Stimulated activated naive CD8-positive, alpha-beta T cell treated with anti-CD3 and anti-CD28 coated beads, Interleukin-15, amount 100 ng/mL, for 72 hours (primary cell): Measurements from ENCODE around the gene TRIM27.
"Not testable (repeated sequence)": the region's sequence is repeated elsewhere in the genome, so short reads cannot be mapped to it uniquely, and the experiment has no call there.

Experiments used
- ATAC-seq: fragments of 150-1000 bp; cut with Tn5 transposase; 2 replicates; pipeline ENCODE4 v1.10.0; 2021; ENCODE audit warnings: mild to moderate bottlenecking, moderate library complexity
- DNase-seq, 2 donors: peaks; one replicate each; pipeline ENCODE4 v3.0.0; 2021 to 2022
- H3K27ac Mint-ChIP-seq, 2 donors: one replicate each; pipeline ENCODE4 v1.8.0; 2022; ENCODE audit warnings: mild to moderate bottlenecking in 2 of 2, mixed read lengths in 2 of 2, moderate library complexity in 2 of 2
- H3K27me3 Mint-ChIP-seq: one replicate; pipeline ENCODE4 v1.8.0; 2022; ENCODE audit warnings: mixed read lengths
- H3K4me1 Mint-ChIP-seq: one replicate; pipeline ENCODE4 v1.8.0; 2022; ENCODE audit warnings: mild to moderate bottlenecking, mixed read lengths
- H3K4me3 Mint-ChIP-seq, 2 donors: one replicate each; pipeline ENCODE4 v1.8.0; 2022; ENCODE audit warnings: mild to moderate bottlenecking in 2 of 2, mixed read lengths in 2 of 2, moderate library complexity in 1 of 2
- H3K9me3 Mint-ChIP-seq, 2 donors: one replicate each; pipeline ENCODE4 v1.8.0; 2022; ENCODE audit warnings: mixed read lengths in 2 of 2

The TRIM27 gene

DNA sequence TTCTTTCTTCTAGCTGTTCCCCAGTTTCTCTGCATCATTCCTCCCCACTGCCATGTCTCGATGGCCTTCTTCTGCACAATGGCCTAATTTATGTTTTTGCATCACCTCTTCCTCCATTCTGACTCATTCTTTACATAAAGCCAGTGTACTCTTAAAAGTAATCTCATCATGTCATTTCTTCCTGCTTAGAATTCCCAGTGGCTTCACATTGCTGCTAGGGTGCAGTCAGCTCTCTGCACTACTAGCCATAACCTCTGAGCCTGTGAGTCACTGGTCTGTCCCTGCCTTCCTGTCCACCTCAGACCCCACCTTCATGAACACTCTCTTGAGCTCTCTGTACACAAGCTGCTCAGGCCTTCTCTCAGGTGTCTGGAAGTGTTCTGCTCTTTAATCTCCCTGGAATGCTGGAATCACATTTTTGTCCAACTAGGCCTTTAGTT is 24.1 kb upstream of the TRIM27 start:
- H3K4me1 Mint-ChIP-seq: peaks cover 27% of the 10 kb centered on the region
- no peaks in the 10 kb centered on the region for H3K9me3 Mint-ChIP-seq
- H3K4me3 Mint-ChIP-seq: no peak overlapping the region
- no peak for DNase-seq
- ATAC-seq: no peak
- H3K27ac Mint-ChIP-seq: no peak overlapping the region
- H3K27me3 Mint-ChIP-seq: no peaks in the 10 kb centered on the region

DNA sequence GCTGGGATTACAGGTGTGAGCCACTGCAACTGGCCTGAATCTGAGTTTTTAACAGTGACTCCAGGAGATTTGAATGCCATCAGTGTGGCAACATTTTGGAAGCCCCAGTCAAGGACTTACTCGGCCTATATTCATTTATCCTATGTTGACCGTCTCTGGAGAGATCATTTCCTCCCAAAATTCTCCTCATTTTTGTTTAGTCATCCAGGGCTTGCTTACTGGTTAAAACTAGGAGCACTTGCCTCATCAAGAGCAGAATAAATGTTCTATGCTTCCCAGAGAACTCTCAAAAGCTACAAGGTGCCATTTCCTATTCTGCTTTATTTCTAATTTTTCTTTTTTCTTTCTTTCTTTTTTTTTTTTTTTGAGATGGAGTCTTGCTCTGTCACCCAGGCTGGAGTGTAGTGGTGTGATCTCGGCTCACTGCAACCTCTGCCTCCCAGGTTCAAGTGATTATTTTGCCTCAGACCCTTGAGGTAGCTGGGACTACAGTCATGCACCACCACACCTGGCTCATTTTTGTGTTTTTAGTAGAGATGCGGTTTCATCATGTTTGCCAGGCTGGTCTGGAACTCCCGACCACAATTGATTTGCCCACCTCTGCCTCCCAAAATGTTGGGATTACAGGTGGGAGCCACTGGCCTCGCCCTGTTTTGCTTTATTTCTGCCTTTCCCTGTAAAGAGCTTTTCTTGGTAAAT is 23.4 kb upstream of the TRIM27 start:
- H3K27me3 Mint-ChIP-seq: no peaks in the 10 kb centered on the region
- H3K4me3 Mint-ChIP-seq: no peak overlapping the region
- peaks cover 31% of the 10 kb centered on the region for H3K4me1 Mint-ChIP-seq
- no peaks in the 10 kb centered on the region for H3K9me3 Mint-ChIP-seq
- H3K27ac Mint-ChIP-seq: no peak overlapping the region
- DNase-seq: no peak
- no peak for ATAC-seq

DNA sequence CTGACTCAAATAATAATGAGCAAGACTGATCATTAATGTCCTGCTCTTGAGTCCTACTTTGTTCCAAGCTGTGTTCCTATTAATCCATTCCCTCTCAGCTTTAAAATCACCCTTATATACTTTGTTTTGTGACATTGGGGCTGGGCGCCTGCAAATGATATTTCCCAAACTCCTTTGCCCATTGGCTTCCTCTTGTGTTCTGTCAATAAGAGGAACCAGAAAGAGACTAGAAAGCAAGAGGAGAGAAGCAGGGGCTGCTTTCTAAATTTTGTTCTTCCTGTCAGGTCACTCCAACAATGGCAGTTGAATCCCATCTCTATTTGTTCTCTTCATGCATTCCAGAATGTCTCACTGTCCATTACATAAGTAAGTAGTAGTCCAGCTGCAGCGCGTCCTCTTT is 21.6 kb upstream of the TRIM27 start:
- Mint-ChIP-seq H3K27ac (no peak overlapping the region), H3K4me1 (peaks cover 42% of the 10 kb centered on the region), H3K4me3 (no peak overlapping the region), H3K27me3 (no peaks in the 10 kb centered on the region), H3K9me3 (no peaks in the 10 kb centered on the region)
- DNase-seq: no peak
- no peak for ATAC-seq

DNA sequence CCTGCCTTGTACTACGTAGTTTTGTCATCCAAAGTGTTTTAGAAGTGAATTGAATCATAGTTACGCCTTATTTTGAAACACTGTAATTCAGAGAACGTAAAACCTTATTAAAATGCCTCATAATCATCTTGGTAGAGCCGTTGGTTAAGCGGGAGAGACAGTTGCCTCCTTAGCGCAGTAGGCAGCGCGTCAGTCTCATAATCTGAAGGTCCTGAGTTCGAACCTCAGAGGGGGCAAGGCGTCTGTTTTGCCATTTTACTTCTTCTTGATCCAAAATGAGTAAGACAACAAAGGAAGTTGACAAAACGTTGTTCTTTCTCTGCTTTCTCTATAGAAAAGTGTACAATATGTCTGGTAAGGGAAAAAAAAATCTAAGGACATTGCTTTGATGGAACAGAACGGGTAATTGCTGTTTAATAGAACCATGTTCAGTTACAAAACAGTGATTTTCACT is 20.7 kb upstream of the TRIM27 start:
- peak; percentile 34 for ATAC-seq
- DNase-seq: peak; percentile 67 to 75
- no peaks in the 10 kb centered on the region for H3K27me3 Mint-ChIP-seq
- peak overlapping the region; percentile 88 to 98 for H3K27ac Mint-ChIP-seq
- H3K4me1 Mint-ChIP-seq: peaks cover 49% of the 10 kb centered on the region
- H3K9me3 Mint-ChIP-seq: no peaks in the 10 kb centered on the region
- peak overlapping the region; percentile 85 to 91 for H3K4me3 Mint-ChIP-seq

DNA sequence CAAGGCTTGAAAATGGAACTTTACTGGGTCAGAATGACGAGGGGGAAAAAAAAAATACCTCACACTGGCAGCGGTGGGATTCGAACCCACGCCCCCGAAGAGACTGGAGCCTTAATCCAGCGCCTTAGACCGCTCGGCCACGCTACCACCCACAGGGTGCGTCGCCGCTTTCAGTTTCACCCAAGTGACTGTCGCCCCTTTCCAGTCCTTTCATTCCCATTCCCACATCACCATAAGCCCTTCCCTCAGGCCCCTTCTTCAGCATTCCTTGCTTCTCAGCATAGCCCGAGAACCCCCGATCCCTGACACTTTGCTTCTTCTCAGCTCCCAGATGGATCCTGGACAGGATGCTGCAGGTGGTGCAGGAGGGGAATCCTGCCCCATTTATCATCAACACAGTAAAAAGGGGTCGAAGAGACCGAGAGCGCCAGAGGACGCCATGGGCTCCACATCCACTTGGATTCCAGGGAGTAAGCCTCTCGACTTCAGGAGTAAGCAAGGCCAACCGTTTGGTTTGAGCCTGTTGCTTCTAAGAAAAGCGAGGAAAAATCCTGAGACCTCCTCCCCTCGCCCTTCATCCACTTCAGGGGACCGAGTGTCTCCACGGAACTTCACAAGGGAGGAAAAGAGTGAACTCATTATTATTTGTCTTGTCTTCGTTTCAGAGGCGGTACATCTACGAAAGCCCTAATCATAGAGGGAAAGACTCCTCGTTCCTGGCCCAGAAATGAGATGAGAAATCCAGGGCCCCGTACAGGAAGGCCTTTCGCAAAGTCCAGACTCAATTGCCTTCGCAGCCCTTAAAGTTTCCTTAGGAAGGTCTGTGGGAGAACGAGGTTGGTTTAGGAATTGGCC is 20.0 kb upstream of the TRIM27 start:
- H3K4me1 Mint-ChIP-seq: peaks cover 53% of the 10 kb centered on the region

DNA sequence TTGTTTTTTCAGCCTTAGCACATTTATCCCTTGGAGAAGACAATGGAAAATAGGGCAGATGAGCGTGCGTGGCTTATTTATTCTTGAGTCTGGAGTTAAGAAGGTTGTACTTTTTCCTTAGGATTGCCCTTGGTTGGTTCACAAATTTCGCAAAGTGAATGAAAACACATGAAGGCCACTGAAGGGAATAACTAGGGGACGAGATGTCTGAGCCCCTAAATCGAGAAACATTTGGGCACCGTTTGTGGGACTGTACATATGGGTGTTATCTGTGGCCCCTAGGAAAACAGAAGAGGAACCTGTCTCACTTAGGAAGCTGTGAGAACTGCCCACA is 19.4 kb upstream of the TRIM27 start:
- Mint-ChIP-seq H3K27ac (no peak overlapping the region), H3K4me1 (peaks cover 53% of the 10 kb centered on the region), H3K4me3 (peak overlapping the region; percentile 85 to 91), H3K27me3 (no peaks in the 10 kb centered on the region), H3K9me3 (no peaks in the 10 kb centered on the region)
- ATAC-seq (no peak), DNase-seq (no peak)

More for the DNA sequence above, 20.0 kb upstream of the TRIM27 start:
- DNase-seq (peak; percentile 59 to 83), ATAC-seq (peak; percentile 35)
- Mint-ChIP-seq H3K9me3 (no peaks in the 10 kb centered on the region), H3K27ac (peak overlapping the region; percentile 88 to 98), H3K4me3 (peak overlapping the region; percentile 85 to 91), H3K27me3 (no peaks in the 10 kb centered on the region)

DNA sequence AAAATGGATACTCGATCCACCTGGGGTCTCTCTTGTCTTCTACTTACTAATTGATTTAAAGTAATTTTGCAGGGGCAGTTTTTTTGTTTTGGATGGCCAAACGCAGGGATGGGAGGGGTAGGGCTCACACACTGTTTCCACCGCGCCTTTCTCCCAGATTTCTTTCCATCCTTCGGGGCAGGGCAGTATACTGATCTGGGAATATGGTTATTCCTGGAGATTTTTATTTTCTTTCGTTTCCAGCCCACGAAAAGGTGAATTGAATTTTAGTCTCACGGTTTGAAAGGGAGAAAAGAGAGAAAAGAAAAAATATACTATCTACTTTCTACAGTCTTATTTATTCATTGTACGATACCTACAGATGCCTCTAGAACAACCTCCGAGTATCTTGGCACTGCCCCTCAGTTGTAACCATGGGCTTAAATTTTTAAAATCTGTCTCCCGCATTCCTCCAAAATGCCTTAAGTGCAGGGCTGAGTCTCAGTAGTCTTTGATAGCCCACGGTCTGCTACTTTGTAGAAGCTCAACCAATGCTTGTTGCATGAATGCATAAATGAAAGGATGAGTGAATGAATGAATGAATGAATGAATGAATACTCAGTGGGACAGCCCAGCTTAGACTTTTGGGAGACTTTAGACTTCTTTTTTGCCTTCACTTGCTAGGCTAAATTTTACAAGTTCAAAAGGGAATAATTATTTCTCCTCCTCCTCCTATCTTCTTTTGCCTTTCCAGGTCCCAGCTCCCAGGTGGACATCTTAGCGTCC is 18.1 kb upstream of the TRIM27 start:
- ATAC-seq (no peak), DNase-seq (no peak)
- Mint-ChIP-seq H3K9me3 (no peaks in the 10 kb centered on the region), H3K4me3 (peak overlapping the region; percentile 80 to 97), H3K27ac (peak overlapping the region; percentile 96 to 100), H3K4me1 (peaks cover 53% of the 10 kb centered on the region), H3K27me3 (no peaks in the 10 kb centered on the region)

DNA sequence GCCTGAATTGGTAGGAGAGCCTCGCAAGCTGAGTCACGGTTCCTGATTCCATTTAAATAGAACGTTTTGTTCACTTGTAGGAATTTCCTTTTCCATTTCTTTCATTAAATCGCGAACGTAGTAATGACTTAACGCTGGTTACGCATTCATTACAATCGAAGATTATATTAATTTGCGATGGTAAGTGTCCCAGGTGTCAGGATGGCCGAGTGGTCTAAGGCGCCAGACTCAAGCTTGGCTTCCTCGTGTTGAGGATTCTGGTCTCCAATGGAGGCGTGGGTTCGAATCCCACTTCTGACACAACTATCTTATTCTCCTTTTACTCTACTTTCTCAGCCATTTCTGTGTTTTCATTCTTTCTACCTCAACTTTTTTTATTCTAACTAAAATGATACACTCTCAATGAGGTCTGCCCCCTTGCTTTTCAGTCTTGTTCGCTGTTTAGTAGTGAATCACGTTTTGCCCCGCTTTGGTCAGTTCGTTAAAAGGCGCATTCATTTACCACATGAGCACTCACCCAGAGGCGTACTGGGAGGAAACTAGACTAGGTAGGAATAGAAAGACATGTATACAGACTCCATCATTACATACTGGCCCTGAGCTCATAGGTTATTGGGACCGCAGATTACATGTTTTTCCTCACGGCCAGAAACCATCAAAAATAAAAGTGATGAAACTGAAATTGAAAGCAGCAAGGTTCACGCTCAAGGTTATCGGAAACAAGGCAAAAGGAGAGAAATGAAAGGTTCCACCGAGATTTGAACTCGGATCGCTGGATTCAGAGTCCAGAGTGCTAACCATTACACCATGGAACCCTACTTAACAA is 17.3 kb upstream of the TRIM27 start:
- ATAC-seq: peak; percentile 85
- DNase-seq: peak; percentile 83 to 86
- peaks cover 53% of the 10 kb centered on the region for H3K4me1 Mint-ChIP-seq
- no peaks in the 10 kb centered on the region for H3K9me3 Mint-ChIP-seq
- peak overlapping the region; percentile 80 to 97 for H3K4me3 Mint-ChIP-seq
- H3K27ac Mint-ChIP-seq: peak overlapping the region; percentile 96 to 100
- no peaks in the 10 kb centered on the region for H3K27me3 Mint-ChIP-seq

DNA sequence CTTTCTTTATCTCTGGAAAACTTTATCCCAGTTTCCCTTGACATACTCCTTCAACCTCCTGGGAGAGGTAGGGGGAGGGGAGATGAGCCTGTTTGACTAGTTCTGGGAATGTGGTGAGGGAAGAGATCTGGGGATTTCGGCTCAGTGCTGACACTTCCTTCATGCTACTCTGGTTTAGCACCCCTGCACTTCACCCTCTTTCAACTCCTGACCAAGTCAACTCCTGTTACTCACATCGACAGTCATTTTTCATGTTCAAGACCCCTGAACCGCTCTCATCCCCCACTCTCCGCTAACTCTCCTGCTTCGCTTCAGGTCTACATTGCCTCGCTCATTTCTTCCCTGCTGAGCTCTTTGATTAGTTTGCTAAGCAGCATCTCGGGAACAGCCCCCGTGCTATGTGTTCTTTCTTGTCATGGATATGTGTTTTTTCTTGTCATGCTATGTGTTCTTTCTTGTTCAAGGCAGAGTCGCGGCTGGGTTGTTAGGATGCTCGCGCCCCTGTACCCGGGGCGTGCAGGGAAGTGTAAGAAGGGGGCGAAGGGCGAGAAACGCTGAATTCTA is 16.6 kb upstream of the TRIM27 start:
- DNase-seq (no peak), ATAC-seq (peak; percentile 44)
- H3K9me3 Mint-ChIP-seq: no peaks in the 10 kb centered on the region
- H3K27ac Mint-ChIP-seq: peak overlapping the region; percentile 96 to 100
- H3K27me3 Mint-ChIP-seq: no peaks in the 10 kb centered on the region
- peaks cover 53% of the 10 kb centered on the region for H3K4me1 Mint-ChIP-seq
- peak overlapping the region; percentile 80 to 97 for H3K4me3 Mint-ChIP-seq

DNA sequence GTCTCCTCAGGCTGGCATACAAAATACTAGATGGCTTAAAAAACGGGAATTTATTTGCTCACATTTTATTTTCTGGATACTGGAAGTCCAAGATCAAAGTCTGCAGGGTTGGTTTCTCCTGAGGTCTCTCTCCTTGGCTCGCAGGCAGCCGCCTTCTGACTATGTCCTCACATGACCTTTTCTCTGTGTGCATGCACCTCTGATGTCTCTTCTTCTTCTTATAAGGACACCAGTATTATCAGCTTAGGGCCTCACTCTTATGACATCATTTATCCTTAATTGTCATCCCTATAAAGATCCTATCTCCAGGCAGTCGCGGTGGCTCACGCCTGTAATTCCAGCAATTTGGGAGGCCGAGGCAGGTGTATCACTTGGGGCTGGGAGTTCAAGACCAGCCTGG is 9.3 kb upstream of the TRIM27 start:
- no peak for ATAC-seq
- no peak for DNase-seq
- no peaks in the 10 kb centered on the region for H3K4me1 Mint-ChIP-seq
- no peaks in the 10 kb centered on the region for H3K27me3 Mint-ChIP-seq
- no peak overlapping the region for H3K4me3 Mint-ChIP-seq
- H3K27ac Mint-ChIP-seq: no peak overlapping the region
- no peaks in the 10 kb centered on the region for H3K9me3 Mint-ChIP-seq

DNA sequence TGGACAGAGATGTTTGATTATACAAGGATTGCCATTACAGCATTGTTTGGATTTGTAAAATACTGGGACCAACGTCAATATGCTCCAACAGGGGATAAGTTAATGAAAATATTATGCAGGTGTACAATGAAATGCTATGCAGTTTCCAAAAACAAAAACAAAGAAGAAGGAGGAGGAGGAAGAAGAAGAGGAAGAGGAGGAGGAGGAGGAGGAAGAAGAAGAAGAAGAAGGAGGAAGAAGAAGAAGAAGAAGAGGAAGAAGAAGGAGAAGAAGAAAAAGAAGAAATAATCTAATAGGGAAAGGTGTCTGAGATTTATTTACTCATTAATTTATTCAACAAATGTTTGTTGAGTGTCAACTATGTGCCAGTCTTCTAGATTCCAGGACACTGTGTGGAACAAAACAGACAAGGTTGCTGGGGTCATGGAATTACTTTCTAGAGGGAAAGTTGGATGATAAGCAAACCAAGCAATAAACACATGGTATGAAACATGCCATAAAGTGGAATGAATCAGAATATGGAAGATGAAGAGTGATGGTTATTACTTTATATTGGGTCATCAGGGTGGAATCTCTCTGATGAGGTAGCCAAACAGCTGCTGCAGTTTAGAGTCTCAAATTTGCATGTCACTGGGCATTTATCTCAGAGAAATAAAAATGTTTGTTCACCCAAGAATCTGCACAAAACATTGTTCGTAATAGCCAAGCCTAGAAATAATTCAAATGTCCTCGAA is 6.3 kb upstream of the TRIM27 start:
- ATAC-seq: no peak
- Mint-ChIP-seq H3K27ac (no peak overlapping the region), H3K4me3 (no peak overlapping the region), H3K4me1 (no peaks in the 10 kb centered on the region), H3K9me3 (no peaks in the 10 kb centered on the region), H3K27me3 (no peaks in the 10 kb centered on the region)
- DNase-seq: no peak

DNA sequence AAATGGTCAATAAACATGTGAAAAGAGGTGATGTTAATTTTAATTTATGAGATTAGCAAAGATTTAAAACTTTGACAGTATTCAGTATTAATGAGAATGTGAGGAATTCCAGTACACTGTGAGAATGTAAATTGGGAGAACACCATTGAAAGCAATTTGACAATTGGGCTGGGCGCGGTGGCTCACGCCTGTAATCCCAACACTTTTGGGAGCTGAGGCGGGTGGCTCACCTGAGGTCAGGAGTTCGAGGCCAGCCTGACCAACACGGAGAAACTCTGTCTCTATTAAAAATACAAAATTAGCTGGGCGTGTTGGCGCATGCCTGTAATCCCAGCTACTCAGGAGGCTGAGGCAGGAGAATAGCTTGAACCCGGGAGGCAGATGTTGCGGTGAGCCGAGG is 5.6 kb upstream of the TRIM27 start:
- H3K27me3 Mint-ChIP-seq, DNase-seq, H3K4me3 Mint-ChIP-seq, H3K4me1 Mint-ChIP-seq, ATAC-seq, H3K27ac Mint-ChIP-seq, H3K9me3 Mint-ChIP-seq: not testable (repeated sequence)

DNA sequence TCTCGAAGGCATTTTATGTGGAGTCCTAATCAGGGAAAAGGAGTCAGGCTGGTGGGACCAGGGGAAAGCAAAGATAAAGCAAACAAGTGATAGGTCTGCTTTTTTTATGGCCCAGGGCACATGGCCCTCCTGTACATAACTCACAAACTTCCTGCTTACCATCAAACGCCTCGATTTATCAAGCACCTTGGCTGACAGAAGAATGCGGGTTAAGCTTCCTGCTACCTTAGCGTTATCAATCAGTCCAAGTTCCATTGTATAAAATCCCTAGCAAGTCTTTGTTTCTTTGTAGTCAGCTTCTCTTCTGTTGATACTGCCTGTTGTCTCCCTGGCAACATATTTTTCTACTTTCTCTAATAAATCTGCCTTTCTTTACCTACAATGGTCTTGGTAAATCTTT is 4.1 kb upstream of the TRIM27 start:
- H3K4me3 Mint-ChIP-seq: no peak overlapping the region
- no peaks in the 10 kb centered on the region for H3K27me3 Mint-ChIP-seq

DNA sequence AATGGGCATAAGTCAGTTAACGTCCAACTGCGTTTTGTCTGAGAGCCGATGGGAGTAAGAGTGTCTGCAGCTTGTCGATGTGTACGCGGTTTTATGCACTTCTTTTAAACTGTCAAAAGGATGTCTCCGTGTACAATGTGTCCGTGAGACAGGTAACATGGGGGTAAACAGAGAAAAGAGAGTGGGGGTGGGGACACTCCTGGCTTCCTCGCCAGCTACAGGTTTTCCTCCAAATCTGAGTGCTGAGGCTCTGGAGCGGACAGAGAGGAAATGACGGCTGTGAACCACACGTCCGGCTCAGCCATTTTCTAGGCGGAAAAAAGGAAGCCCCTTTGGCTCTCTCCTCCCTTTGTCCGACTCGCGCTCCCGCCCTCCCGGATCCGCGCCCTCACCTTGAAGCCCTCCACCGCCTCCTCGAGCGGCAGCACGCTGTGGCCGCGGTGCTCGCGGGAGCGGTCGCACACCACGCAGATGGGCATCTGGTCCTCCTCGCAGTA is 916 bp downstream of the TRIM27 start:
- DNase-seq: peak in 1 of 2 donors; percentile 40
- Mint-ChIP-seq H3K27ac (peak overlapping the region; percentile 92 to 95), H3K4me3 (peak overlapping the region; percentile 91 to 95), H3K27me3 (no peaks in the 10 kb centered on the region), H3K4me1 (peaks cover 35% of the 10 kb centered on the region), H3K9me3 (no peaks in the 10 kb centered on the region)
- ATAC-seq: peak; percentile 48

More for the DNA sequence above, 4.1 kb upstream of the TRIM27 start:
- H3K9me3 Mint-ChIP-seq: no peaks in the 10 kb centered on the region
- no peak for DNase-seq
- no peak overlapping the region for H3K27ac Mint-ChIP-seq
- ATAC-seq: no peak
- H3K4me1 Mint-ChIP-seq: no peaks in the 10 kb centered on the region
